Liver (tissue), 9 donors: ENCODE results near the gene SERPINA10. TPM values are rescaled to one million over a fixed set of nuclear protein-coding genes. Genes with fewer than 3 reads are reported as not detected.

Experiments
- DNase-seq: peaks from one replicate; pipeline ENCODE4 v3.0.0-alpha.2; 2017; ENCODE audit warnings: low spot score
- H3K27ac ChIP-seq, 2 donors: one replicate each; pipeline ENCODE4 v1.7.0; 2013; ENCODE audit warnings: inconsistent platforms in 2 of 2, low read length in 2 of 2, control low read depth in 1 of 2, low read depth in 1 of 2, mild to moderate bottlenecking in 1 of 2
- H3K27me3 ChIP-seq, 4 donors: one replicate each; pipeline versions ENCODE4 v1.6.1 to v1.7.0; 2013; ENCODE audit warnings: low read length in 3 of 4, inconsistent platforms in 1 of 4, mild to moderate bottlenecking in 1 of 4, moderate library complexity in 1 of 4; ENCODE audit not compliant: control insufficient read depth in 4 of 4, insufficient read depth in 4 of 4
- H3K36me3 ChIP-seq, 4 donors: one replicate each; pipeline versions ENCODE4 v1.6.1 to v1.7.0; 2013; ENCODE audit warnings: low read length in 3 of 4, mild to moderate bottlenecking in 3 of 4, low read depth in 1 of 4, moderate library complexity in 1 of 4; ENCODE audit not compliant: control insufficient read depth in 4 of 4, insufficient read depth in 3 of 4
- H3K4me1 ChIP-seq, 4 donors: one replicate each; pipeline versions ENCODE4 v1.6.1 to v1.7.0; 2013; ENCODE audit warnings: low read length in 3 of 4, mild to moderate bottlenecking in 3 of 4, moderate library complexity in 1 of 4; ENCODE audit not compliant: control insufficient read depth in 4 of 4, insufficient read depth in 4 of 4
- H3K4me3 ChIP-seq, 3 donors: one replicate each; pipeline versions ENCODE4 v1.6.1 to v1.7.0; 2013; ENCODE audit warnings: low read length in 3 of 3, control low read depth in 1 of 3, low read depth in 1 of 3, mild to moderate bottlenecking in 1 of 3
- H3K9ac ChIP-seq, 2 donors: one replicate each; pipeline ENCODE4 v1.7.0; 2013; ENCODE audit warnings: low read length in 2 of 2, mild to moderate bottlenecking in 2 of 2, moderate library complexity in 2 of 2, control low read depth in 1 of 2, low read depth in 1 of 2
- H3K9me3 ChIP-seq, 4 donors: one replicate each; pipeline versions ENCODE4 v1.6.1 to v1.7.0; 2013; ENCODE audit warnings: low read length in 3 of 4; ENCODE audit not compliant: control insufficient read depth in 4 of 4
- EGR1 ChIP-seq, 2 donors: IDR thresholded peaks; 2 replicates each; pipeline ENCODE4 v1.6.1; 2016 to 2018; ENCODE audit warnings: antibody characterized with exemption in 2 of 2, low read depth in 2 of 2
- FOXA2 ChIP-seq: IDR thresholded peaks from 2 replicates; pipeline ENCODE4 v1.6.1; 2016; ENCODE audit warnings: antibody characterized with exemption
- GABPA ChIP-seq, 2 donors: IDR thresholded peaks in 1 of 2; conservative IDR thresholded peaks in 1 of 2; 2 replicates each; pipeline ENCODE4 v1.6.1; 2016; ENCODE audit warnings: antibody characterized with exemption in 2 of 2, mild to moderate bottlenecking in 1 of 2, moderate library complexity in 1 of 2
- HNF4A ChIP-seq, 2 donors: conservative IDR thresholded peaks; 2 replicates each; pipeline ENCODE4 v1.6.1; 2016; ENCODE audit warnings: antibody characterized with exemption in 2 of 2, mild to moderate bottlenecking in 2 of 2
- HNF4G ChIP-seq: IDR thresholded peaks from 2 replicates; pipeline ENCODE4 v1.6.1; 2016; ENCODE audit warnings: antibody characterized with exemption
- JUND ChIP-seq, 2 donors: IDR thresholded peaks; 2 replicates each; pipeline ENCODE4 v1.6.1; 2016; ENCODE audit warnings: antibody characterized with exemption in 2 of 2
- NR2F2 ChIP-seq: IDR thresholded peaks from 2 replicates; pipeline ENCODE4 v1.6.1; 2016; ENCODE audit warnings: antibody characterized with exemption
- RAD21 ChIP-seq, 2 donors: IDR thresholded peaks; 2 replicates each; pipeline ENCODE4 v1.6.1; 2016; ENCODE audit warnings: antibody characterized with exemption in 2 of 2, mild to moderate bottlenecking in 2 of 2
- RXRA ChIP-seq, 2 donors: IDR thresholded peaks; 2 replicates each; pipeline ENCODE4 v1.6.1; 2017 to 2018; ENCODE audit warnings: antibody characterized with exemption in 2 of 2, mild to moderate bottlenecking in 1 of 2
- SP1 ChIP-seq: IDR thresholded peaks from 2 replicates; pipeline ENCODE4 v1.6.1; 2018; ENCODE audit warnings: antibody characterized with exemption, mild to moderate bottlenecking
- TAF1 ChIP-seq: conservative IDR thresholded peaks from 2 replicates; pipeline ENCODE4 v1.6.1; 2016; ENCODE audit warnings: antibody characterized with exemption, mild to moderate bottlenecking
- YY1 ChIP-seq: IDR thresholded peaks from 2 replicates; pipeline ENCODE4 v1.6.1; 2016; ENCODE audit warnings: antibody characterized with exemption, mild to moderate bottlenecking
- WGBS: extraction: QIAGEN DNeasy Blood & Tissue Kit; methylation state at CpG from one replicate; pipeline ENCODE4 v1.1.7; 2013; 5-methylcytosine and 5-hydroxymethylcytosine counted together
- polyA plus RNA-seq, 2 donors: library from polyadenylated mRNA; stranded (reverse) in 1 of 2; unstranded in 1 of 2; fragments of 200-250 nt in 1 of 2; fragments of >200 nt in 1 of 2; fragmentation: Nextera tagmentation in 1 of 2; extraction: Ambion mirVana in 1 of 2; gene quantifications; one replicate each; pipeline versions ENCODE4 v1.2.1 to v1.2.3, GENCODE V29; 2013 to 2015
- total RNA-seq, 2 donors: library from RNA; depleted of rRNA; stranded (reverse); fragments of >200 nt; gene quantifications; one replicate each; pipeline ENCODE4 v1.2.3, GENCODE V29; 2014
- TF ChIP-seq, protein P1 (sequence below): IDR thresholded peaks from 2 replicates; pipeline ENCODE4 v1.6.1; 2016; ENCODE audit warnings: antibody characterized with exemption
- TF ChIP-seq, protein P2 (sequence below): IDR thresholded peaks from 2 replicates; pipeline ENCODE4 v1.6.1; 2016; ENCODE audit warnings: antibody characterized with exemption
- TF ChIP-seq, protein P3 (sequence below): IDR thresholded peaks from 2 replicates; pipeline ENCODE4 v1.6.1; 2016; ENCODE audit warnings: antibody characterized with exemption
- TF ChIP-seq, protein P4 (sequence below): IDR thresholded peaks from 2 replicates; pipeline ENCODE4 v1.6.1; 2016; ENCODE audit warnings: antibody characterized with exemption, mild to moderate bottlenecking
- TF ChIP-seq, protein P5 (sequence below): fragments of 150-350 bp; IDR thresholded peaks from 2 replicates; pipeline ENCODE4 v1.5.1; 2017; ENCODE audit warnings: improper control_type of control experiment, low read depth, low read length; ENCODE audit not compliant: missing input control
- donor health status: healthy.
- donor health status: healthy.
- donor health status: healthy.
- donor health status: healthy.
- donor health status: healthy.

The SERPINA10 gene
- total and polyA plus RNA-seq, 4 donors = 105 to 363 (median 194) TPM

DNA sequence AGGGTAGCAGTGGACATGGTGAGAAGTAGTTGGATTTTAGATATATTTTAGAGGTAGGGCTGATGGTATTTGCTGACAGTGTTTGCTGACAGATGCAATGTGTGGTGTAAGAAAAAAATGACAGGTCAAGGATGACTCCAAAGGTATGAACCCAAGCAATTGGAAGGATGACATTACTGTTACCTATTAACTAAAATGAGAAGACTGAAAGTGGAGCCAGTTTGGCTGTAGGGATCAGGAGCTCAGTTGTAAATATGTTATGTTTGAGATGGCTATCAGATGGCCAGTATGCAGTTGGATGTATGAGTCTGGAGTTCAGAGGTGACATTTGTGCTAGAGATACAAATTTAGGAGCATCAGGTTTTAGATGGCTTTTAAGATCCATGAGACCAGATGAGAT, 47.5 kb upstream of the SERPINA10 start:
- Histone ChIP-seq H3K9me3 (no peaks in the 10 kb centered on the region), H3K36me3 (no peaks in the 10 kb centered on the region), H3K27me3 (no peaks in the 10 kb centered on the region), H3K4me1 (peaks cover 0 to 42% (median 29%) of the 10 kb centered on the region in 4 donors), H3K4me3 (no peak overlapping the region), H3K9ac (no peak overlapping the region), H3K27ac (peak overlapping the region; percentile 37 to 55)
- TF ChIP-seq EGR1 (IDR thresholded peaks at IDR 0.05; ENCODE audit: low read depth in 2 of 2) (no peak), TAF1 (no peak), GABPA (IDR thresholded peaks at IDR 0.05 in 1 of 2, conservative IDR thresholded peaks at IDR 0.05 in 1 of 2) (no peak), NR2F2 (peak; percentile 32), RXRA (IDR thresholded peaks at IDR 0.05) (peak; percentile 76 to 80), HNF4A (conservative IDR thresholded peaks at IDR 0.05) (peak; percentile 76 to 78), RAD21 (IDR thresholded peaks at IDR 0.05) (peak in 1 of 2 donors; percentile 29), YY1 (peak; percentile 35), SP1 (peak; percentile 68), FOXA2 (peak; percentile 50), HNF4G (no peak), JUND (IDR thresholded peaks at IDR 0.05) (peak; percentile 57 to 65)
- TF ChIP-seq, protein P1, sequence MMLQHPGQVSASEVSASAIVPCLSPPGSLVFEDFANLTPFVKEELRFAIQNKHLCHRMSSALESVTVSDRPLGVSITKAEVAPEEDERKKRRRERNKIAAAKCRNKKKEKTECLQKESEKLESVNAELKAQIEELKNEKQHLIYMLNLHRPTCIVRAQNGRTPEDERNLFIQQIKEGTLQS = no peak
- TF ChIP-seq, protein P2, sequence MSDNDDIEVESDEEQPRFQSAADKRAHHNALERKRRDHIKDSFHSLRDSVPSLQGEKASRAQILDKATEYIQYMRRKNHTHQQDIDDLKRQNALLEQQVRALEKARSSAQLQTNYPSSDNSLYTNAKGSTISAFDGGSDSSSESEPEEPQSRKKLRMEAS = peak; percentile 40
- TF ChIP-seq, protein P3, sequence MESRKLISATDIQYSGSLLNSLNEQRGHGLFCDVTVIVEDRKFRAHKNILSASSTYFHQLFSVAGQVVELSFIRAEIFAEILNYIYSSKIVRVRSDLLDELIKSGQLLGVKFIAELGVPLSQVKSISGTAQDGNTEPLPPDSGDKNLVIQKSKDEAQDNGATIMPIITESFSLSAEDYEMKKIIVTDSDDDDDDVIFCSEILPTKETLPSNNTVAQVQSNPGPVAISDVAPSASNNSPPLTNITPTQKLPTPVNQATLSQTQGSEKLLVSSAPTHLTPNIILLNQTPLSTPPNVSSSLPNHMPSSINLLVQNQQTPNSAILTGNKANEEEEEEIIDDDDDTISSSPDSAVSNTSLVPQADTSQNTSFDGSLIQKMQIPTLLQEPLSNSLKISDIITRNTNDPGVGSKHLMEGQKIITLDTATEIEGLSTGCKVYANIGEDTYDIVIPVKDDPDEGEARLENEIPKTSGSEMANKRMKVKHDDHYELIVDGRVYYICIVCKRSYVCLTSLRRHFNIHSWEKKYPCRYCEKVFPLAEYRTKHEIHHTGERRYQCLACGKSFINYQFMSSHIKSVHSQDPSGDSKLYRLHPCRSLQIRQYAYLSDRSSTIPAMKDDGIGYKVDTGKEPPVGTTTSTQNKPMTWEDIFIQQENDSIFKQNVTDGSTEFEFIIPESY = no peak
- TF ChIP-seq, protein P4, sequence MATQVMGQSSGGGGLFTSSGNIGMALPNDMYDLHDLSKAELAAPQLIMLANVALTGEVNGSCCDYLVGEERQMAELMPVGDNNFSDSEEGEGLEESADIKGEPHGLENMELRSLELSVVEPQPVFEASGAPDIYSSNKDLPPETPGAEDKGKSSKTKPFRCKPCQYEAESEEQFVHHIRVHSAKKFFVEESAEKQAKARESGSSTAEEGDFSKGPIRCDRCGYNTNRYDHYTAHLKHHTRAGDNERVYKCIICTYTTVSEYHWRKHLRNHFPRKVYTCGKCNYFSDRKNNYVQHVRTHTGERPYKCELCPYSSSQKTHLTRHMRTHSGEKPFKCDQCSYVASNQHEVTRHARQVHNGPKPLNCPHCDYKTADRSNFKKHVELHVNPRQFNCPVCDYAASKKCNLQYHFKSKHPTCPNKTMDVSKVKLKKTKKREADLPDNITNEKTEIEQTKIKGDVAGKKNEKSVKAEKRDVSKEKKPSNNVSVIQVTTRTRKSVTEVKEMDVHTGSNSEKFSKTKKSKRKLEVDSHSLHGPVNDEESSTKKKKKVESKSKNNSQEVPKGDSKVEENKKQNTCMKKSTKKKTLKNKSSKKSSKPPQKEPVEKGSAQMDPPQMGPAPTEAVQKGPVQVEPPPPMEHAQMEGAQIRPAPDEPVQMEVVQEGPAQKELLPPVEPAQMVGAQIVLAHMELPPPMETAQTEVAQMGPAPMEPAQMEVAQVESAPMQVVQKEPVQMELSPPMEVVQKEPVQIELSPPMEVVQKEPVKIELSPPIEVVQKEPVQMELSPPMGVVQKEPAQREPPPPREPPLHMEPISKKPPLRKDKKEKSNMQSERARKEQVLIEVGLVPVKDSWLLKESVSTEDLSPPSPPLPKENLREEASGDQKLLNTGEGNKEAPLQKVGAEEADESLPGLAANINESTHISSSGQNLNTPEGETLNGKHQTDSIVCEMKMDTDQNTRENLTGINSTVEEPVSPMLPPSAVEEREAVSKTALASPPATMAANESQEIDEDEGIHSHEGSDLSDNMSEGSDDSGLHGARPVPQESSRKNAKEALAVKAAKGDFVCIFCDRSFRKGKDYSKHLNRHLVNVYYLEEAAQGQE = no peak
- TF ChIP-seq, protein P5, sequence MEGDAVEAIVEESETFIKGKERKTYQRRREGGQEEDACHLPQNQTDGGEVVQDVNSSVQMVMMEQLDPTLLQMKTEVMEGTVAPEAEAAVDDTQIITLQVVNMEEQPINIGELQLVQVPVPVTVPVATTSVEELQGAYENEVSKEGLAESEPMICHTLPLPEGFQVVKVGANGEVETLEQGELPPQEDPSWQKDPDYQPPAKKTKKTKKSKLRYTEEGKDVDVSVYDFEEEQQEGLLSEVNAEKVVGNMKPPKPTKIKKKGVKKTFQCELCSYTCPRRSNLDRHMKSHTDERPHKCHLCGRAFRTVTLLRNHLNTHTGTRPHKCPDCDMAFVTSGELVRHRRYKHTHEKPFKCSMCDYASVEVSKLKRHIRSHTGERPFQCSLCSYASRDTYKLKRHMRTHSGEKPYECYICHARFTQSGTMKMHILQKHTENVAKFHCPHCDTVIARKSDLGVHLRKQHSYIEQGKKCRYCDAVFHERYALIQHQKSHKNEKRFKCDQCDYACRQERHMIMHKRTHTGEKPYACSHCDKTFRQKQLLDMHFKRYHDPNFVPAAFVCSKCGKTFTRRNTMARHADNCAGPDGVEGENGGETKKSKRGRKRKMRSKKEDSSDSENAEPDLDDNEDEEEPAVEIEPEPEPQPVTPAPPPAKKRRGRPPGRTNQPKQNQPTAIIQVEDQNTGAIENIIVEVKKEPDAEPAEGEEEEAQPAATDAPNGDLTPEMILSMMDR = no peak
- DNase-seq = no peak

DNA sequence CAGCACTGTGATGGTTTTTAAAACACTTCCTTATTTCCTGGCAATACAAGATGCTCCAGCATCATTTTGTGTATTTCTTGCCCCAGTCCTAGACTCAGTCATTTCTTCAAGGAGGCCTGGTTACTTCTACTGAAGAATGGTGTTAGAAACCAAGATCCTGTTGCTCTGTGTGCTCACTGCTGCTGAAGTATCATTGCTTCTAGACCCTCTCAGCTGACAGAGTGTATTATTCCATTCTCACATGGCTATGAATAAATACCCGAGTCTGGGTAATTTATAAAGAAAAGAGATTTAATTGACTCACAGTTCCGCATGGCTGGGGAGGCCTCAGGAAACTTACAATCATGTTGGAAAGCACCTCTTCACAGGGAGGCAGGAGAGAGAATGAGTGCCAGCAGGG, 45.0 kb upstream of the SERPINA10 start:
- WGBS = 90% methylated on average over 2 of the region's 2 CpGs
- Histone ChIP-seq H3K4me1 (peaks cover 0 to 37% (median 29%) of the 10 kb centered on the region in 4 donors), H3K9ac (no peak overlapping the region), H3K4me3 (no peak overlapping the region), H3K9me3 (no peaks in the 10 kb centered on the region), H3K27ac (no peak overlapping the region), H3K27me3 (no peaks in the 10 kb centered on the region), H3K36me3 (no peaks in the 10 kb centered on the region)
- DNase-seq = no peak
- TF ChIP-seq, protein P4 = no peak
- TF ChIP-seq RXRA (IDR thresholded peaks at IDR 0.05) = no peak
- TF ChIP-seq, protein P5 = no peak
- TF ChIP-seq YY1 = no peak
- no peak for TF ChIP-seq TAF1
- TF ChIP-seq GABPA (IDR thresholded peaks at IDR 0.05 in 1 of 2, conservative IDR thresholded peaks at IDR 0.05 in 1 of 2) = no peak
